Small intestine (tissue), 7 donors: ENCODE results near the gene STRBP. TPM values are rescaled to one million over a fixed set of nuclear protein-coding genes. Genes with fewer than 3 reads are reported as not detected.
"Not testable (repeated sequence)": the region's sequence is repeated elsewhere in the genome, so short reads cannot be mapped to it uniquely, and the experiment has no call there.

Source experiments
- DNase-seq, 2 donors: peaks; one replicate each; pipeline versions ENCODE4 v3.0.0 to v3.0.0-alpha.2; 2013
- FAIRE-seq: peaks from 2 replicates; lab custom pipeline; 2012; peaks lifted over from hg19 to GRCh38; lab: Jason Lieb, UNC
- H3K27ac ChIP-seq, 3 donors: one replicate each; pipeline ENCODE4 v1.5.1; 2013; ENCODE audit warnings: low read length in 2 of 3, mild to moderate bottlenecking in 2 of 3, control low read depth in 1 of 3, inconsistent platforms in 1 of 3, low read depth in 1 of 3, moderate library complexity in 1 of 3
- H3K27me3 ChIP-seq, 3 donors: one replicate each; pipeline ENCODE4 v1.6.1; 2013; ENCODE audit warnings: low read length in 3 of 3, inconsistent platforms in 1 of 3; ENCODE audit not compliant: control insufficient read depth in 3 of 3, insufficient read depth in 3 of 3
- H3K36me3 ChIP-seq, 3 donors: one replicate each; pipeline ENCODE4 v1.6.1; 2013; ENCODE audit warnings: low read length in 3 of 3, inconsistent platforms in 1 of 3, low read depth in 1 of 3, mild to moderate bottlenecking in 1 of 3, moderate library complexity in 1 of 3; ENCODE audit not compliant: control insufficient read depth in 3 of 3, insufficient read depth in 2 of 3
- H3K4me1 ChIP-seq, 3 donors: one replicate each; pipeline ENCODE4 v1.6.1; 2013; ENCODE audit warnings: low read length in 2 of 3, inconsistent platforms in 1 of 3, low read depth in 1 of 3, mild to moderate bottlenecking in 1 of 3, moderate library complexity in 1 of 3; ENCODE audit not compliant: control insufficient read depth in 3 of 3, insufficient read depth in 2 of 3
- H3K4me3 ChIP-seq, 3 donors: one replicate each; pipeline ENCODE4 v1.5.1; 2013; ENCODE audit warnings: low read length in 3 of 3, control low read depth in 1 of 3, inconsistent platforms in 1 of 3, low read depth in 1 of 3, mild to moderate bottlenecking in 1 of 3, moderate library complexity in 1 of 3
- H3K9me3 ChIP-seq, 2 donors: one replicate each; pipeline ENCODE4 v1.6.1; 2013; ENCODE audit warnings: low read depth in 1 of 2, low read length in 1 of 2; ENCODE audit not compliant: control insufficient read depth in 2 of 2, insufficient read depth in 1 of 2
- WGBS, 3 donors: extraction: QIAGEN DNeasy Blood & Tissue Kit; methylation state at CpG; one replicate each; pipeline ENCODE4 v1.1.7; 2013; 5-methylcytosine and 5-hydroxymethylcytosine counted together
- polyA plus RNA-seq, 4 donors: library from polyadenylated mRNA; stranded (reverse) in 3 of 4; unstranded in 1 of 4; fragments of 200-250 nt in 3 of 4; fragments of 120-200 nt in 1 of 4; gene quantifications; one replicate each; pipeline versions ENCODE4 v1.2.1 to v1.2.3, GENCODE V29; 2013
- donor health status: healthy with polysubstance abuse.
- donor health status: control.
- donor health status: control.
- donor health status: Bipolar disorder and iron deficiency.
- donor health status: healthy.

Gene STRBP
- polyA plus RNA-seq, 4 donors: 13.8 to 26.6 (median 23.0) TPM

GRCh38 chr9:123253204-123253603, 15.2 kb downstream of the STRBP start:
- no peaks in the 10 kb centered on the region for H3K36me3 ChIP-seq
- WGBS, 3 donors: 84 to 88% (median 87%) methylated on average over 1 of the region's 1 CpG
- FAIRE-seq (no peak), DNase-seq (no peak)
- no peak overlapping the region for H3K27ac ChIP-seq
- peaks cover 3 to 7% (median 5%) of the 10 kb centered on the region in 3 donors for H3K4me1 ChIP-seq
- no peaks in the 10 kb centered on the region for H3K27me3 ChIP-seq
- no peak overlapping the region for H3K4me3 ChIP-seq
- H3K9me3 ChIP-seq: peaks cover 0 to 2% of the 10 kb centered on the region in 2 donors

- DNase-seq (no peak), FAIRE-seq (no peak)
- no peak overlapping the region for H3K4me3 ChIP-seq
- peaks cover 3 to 7% (median 3%) of the 10 kb centered on the region in 3 donors for H3K4me1 ChIP-seq
- H3K36me3 ChIP-seq: no peaks in the 10 kb centered on the region
- 12 to 51% (median 14%) methylated on average over 1 of the region's 1 CpG for WGBS, 3 donors
- no peaks in the 10 kb centered on the region for H3K27me3 ChIP-seq
- peak overlapping the region in 2 of 3 donors; percentile 32 to 47 for H3K27ac ChIP-seq
- H3K9me3 ChIP-seq: peaks cover 0 to 2% of the 10 kb centered on the region in 2 donors
Observed at GRCh38 chr9:123251741-123252140, 16.6 kb downstream of the STRBP start.

GRCh38 chr9:123251324-123251723, 17.1 kb downstream of the STRBP start:
- H3K36me3 ChIP-seq: no peaks in the 10 kb centered on the region
- no peaks in the 10 kb centered on the region for H3K27me3 ChIP-seq
- H3K9me3 ChIP-seq: peaks cover 0 to 2% of the 10 kb centered on the region in 2 donors
- H3K4me1 ChIP-seq: peaks cover 3 to 7% (median 3%) of the 10 kb centered on the region in 3 donors
- peak overlapping the region; percentile 29 to 47 (median 39) for H3K27ac ChIP-seq
- 23 to 64% (median 28%) methylated on average over 1 of the region's 1 CpG for WGBS, 3 donors
- no peak overlapping the region for H3K4me3 ChIP-seq
- FAIRE-seq: no peak
- peak; percentile 57 to 93 for DNase-seq

GRCh38 chr9:123250504-123250903, 17.9 kb downstream of the STRBP start:
- no peak for DNase-seq
- H3K9me3 ChIP-seq: peaks cover 0 to 2% of the 10 kb centered on the region in 2 donors
- 86 to 91% (median 88%) methylated on average over 1 of the region's 1 CpG for WGBS, 3 donors
- peaks cover 3 to 7% (median 6%) of the 10 kb centered on the region in 3 donors for H3K4me1 ChIP-seq
- FAIRE-seq: no peak
- H3K27me3 ChIP-seq: no peaks in the 10 kb centered on the region
- H3K4me3 ChIP-seq: no peak overlapping the region
- H3K27ac ChIP-seq: no peak overlapping the region
- no peaks in the 10 kb centered on the region for H3K36me3 ChIP-seq

- not testable (repeated sequence) for H3K9me3 ChIP-seq, DNase-seq, FAIRE-seq, H3K4me1 ChIP-seq, H3K36me3 ChIP-seq, H3K4me3 ChIP-seq, H3K27ac ChIP-seq, H3K27me3 ChIP-seq
- 91 to 99% (median 97%) methylated on average over 4 of the region's 4 CpGs for WGBS, 3 donors
Observed at GRCh38 chr9:123249162-123249561, 19.2 kb downstream of the STRBP start.

- Histone ChIP-seq H3K36me3 (no peaks in the 10 kb centered on the region), H3K4me3 (no peak overlapping the region), H3K27ac (no peak overlapping the region), H3K4me1 (peaks cover 3 to 7% (median 6%) of the 10 kb centered on the region in 3 donors), H3K27me3 (no peaks in the 10 kb centered on the region), H3K9me3 (peaks cover 0 to 1% of the 10 kb centered on the region in 2 donors)
- no peak for FAIRE-seq
- peak in 1 of 2 donors; percentile 13 for DNase-seq
- WGBS, 3 donors: 73 to 83% (median 82%) methylated on average over 2 of the region's 2 CpGs
Observed at GRCh38 chr9:123248630-123249029, 19.8 kb downstream of the STRBP start.

- no peak for FAIRE-seq
- Histone ChIP-seq H3K27me3 (no peaks in the 10 kb centered on the region), H3K27ac (no peak overlapping the region), H3K36me3 (no peaks in the 10 kb centered on the region), H3K4me1 (peaks cover 0 to 6% (median 0%) of the 10 kb centered on the region in 3 donors), H3K4me3 (no peak overlapping the region), H3K9me3 (no peaks in the 10 kb centered on the region)
- DNase-seq: no peak
Observed at GRCh38 chr9:123246534-123246933, 21.9 kb downstream of the STRBP start.

GRCh38 chr9:123239726-123240125, 28.7 kb downstream of the STRBP start:
- FAIRE-seq: no peak
- Histone ChIP-seq H3K4me3 (no peak overlapping the region), H3K36me3 (peaks cover 0 to 5% (median 0%) of the 10 kb centered on the region in 3 donors), H3K27me3 (no peaks in the 10 kb centered on the region), H3K4me1 (no peaks in the 10 kb centered on the region), H3K27ac (no peak overlapping the region), H3K9me3 (no peaks in the 10 kb centered on the region)
- 92 to 97% (median 93%) methylated on average over 1 of the region's 1 CpG for WGBS, 3 donors
- DNase-seq: no peak

- H3K36me3 ChIP-seq: peaks cover 0 to 8% (median 0%) of the 10 kb centered on the region in 3 donors
- FAIRE-seq (no peak), DNase-seq (no peak)
- no peak overlapping the region for H3K27ac ChIP-seq
- H3K4me3 ChIP-seq: no peak overlapping the region
- no peaks in the 10 kb centered on the region for H3K9me3 ChIP-seq
- no peaks in the 10 kb centered on the region for H3K27me3 ChIP-seq
- H3K4me1 ChIP-seq: no peaks in the 10 kb centered on the region
- WGBS, 3 donors: 72 to 89% (median 85%) methylated on average over 3 of the region's 3 CpGs
Observed at GRCh38 chr9:123238365-123238764, 30.0 kb downstream of the STRBP start.
